NT2/D1 (cell line): ENCODE results near the gene JAGN1.

ENCODE experiments used
- SUZ12 ChIP-seq: IDR thresholded peaks from 2 replicates; pipeline ENCODE4 v1.6.1; 2011; ENCODE audit not compliant: insufficient read length, insufficient read depth; ENCODE audit errors: extremely low read depth
- YY1 ChIP-seq: IDR thresholded peaks from 2 replicates; pipeline ENCODE4 v1.6.1; 2011; ENCODE audit not compliant: insufficient read length, insufficient read depth
- ZNF274 ChIP-seq: IDR thresholded peaks from 2 replicates; pipeline ENCODE4 v1.6.1; 2011; ENCODE audit warnings: mild to moderate bottlenecking, low read depth, low read length

DNA sequence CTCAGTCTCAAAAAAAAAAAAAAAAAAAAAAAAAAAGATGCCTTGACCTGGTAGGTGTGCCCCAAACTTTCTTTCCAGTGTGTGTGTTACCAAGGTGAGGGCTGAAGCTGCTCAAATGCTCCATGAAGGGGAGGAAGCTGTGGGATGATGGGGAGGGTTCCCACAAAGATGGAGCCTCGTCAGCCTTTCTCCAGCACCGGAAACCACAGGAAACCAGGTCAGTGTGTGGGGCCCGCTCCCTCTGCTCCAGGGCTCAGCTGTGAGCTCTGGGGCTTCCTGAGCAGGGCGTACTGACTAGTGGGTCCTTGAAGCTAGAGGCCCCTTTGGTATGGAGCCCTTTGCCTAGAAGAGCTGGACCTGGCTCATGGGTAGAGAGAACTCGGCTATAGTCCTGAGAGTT, 11.6 kb downstream of the JAGN1 start:
- TF ChIP-seq YY1, result no peak
- TF ChIP-seq ZNF274, result no peak
- TF ChIP-seq SUZ12, result no peak
